Neural cell (in vitro differentiated cells): ENCODE measurements around the gene ARMH3. TPM values are rescaled to one million over a fixed set of nuclear protein-coding genes. Genes with fewer than 3 reads are reported as not detected.

Experiments
- H2AFZ ChIP-seq: fragments of 200-600, 300-800 bp; sonication (generic), shearing (Covaris generic); 2 replicates; pipeline ENCODE4 v1.6.0; 2014; ENCODE audit warnings: low read depth, mild to moderate bottlenecking, antibody characterized with exemption, low read length, moderate library complexity
- H3F3A ChIP-seq: fragments of 200-600 bp; shearing (Covaris generic); 2 replicates; pipeline ENCODE4 v1.6.1; 2016; ENCODE audit warnings: mild to moderate bottlenecking, moderate library complexity, mixed read lengths, antibody characterized with exemption, low read length; ENCODE audit not compliant: insufficient read depth, poor library complexity, severe bottlenecking
- H3K27ac ChIP-seq: fragments of 200-600, 300-800 bp; sonication (generic), shearing (Covaris generic); 2 replicates; pipeline ENCODE4 v1.5.1; 2014; ENCODE audit warnings: mild to moderate bottlenecking, low read length, moderate library complexity
- H3K27me3 ChIP-seq: fragments of 300-800, 200-600 bp; sonication (generic), shearing (Covaris generic); 2 replicates; pipeline ENCODE4 v1.6.0; 2014; ENCODE audit warnings: mild to moderate bottlenecking, low read depth, low read length, moderate library complexity; ENCODE audit not compliant: insufficient read depth
- H3K36me3 ChIP-seq: fragments of 300-800, 200-600 bp; sonication (generic), shearing (Covaris generic); 2 replicates; pipeline ENCODE4 v1.5.1; 2014; ENCODE audit warnings: mild to moderate bottlenecking, antibody characterized with exemption, low read length, moderate library complexity; ENCODE audit not compliant: insufficient read depth
- H3K4me2 ChIP-seq: fragments of 300-800, 200-600 bp; sonication (generic), shearing (Covaris generic); 2 replicates; pipeline ENCODE4 v1.6.0; 2014; ENCODE audit warnings: mild to moderate bottlenecking, low read length
- H3K4me3 ChIP-seq: fragments of 300-800, 200-600 bp; sonication (generic), shearing (Covaris generic); 2 replicates; pipeline ENCODE4 v1.5.1; 2014; ENCODE audit warnings: mild to moderate bottlenecking, low read length, moderate library complexity
- H3K79me2 ChIP-seq: fragments of 200-600 bp; shearing (Covaris generic); replicated peaks from 2 replicates; pipeline ENCODE4 v1.6.0; 2014; ENCODE audit warnings: mild to moderate bottlenecking, low read length, moderate library complexity; ENCODE audit not compliant: insufficient read depth
- H3K9ac ChIP-seq: fragments of 300-800, 200-600 bp; sonication (generic), shearing (Covaris generic); 2 replicates; pipeline ENCODE4 v1.6.1; 2016; ENCODE audit warnings: mild to moderate bottlenecking, low read length, mixed read lengths
- H3K9me2 ChIP-seq: fragments of 200-600 bp; shearing (Covaris generic); 2 replicates; pipeline ENCODE4 v1.6.1; 2016; ENCODE audit warnings: mild to moderate bottlenecking, low read length, mixed read lengths; ENCODE audit not compliant: insufficient read depth
- H3K9me3 ChIP-seq: fragments of 200-600, 300-800 bp; sonication (generic), shearing (Covaris generic); 2 replicates; pipeline ENCODE4 v1.6.1; 2016; ENCODE audit warnings: mild to moderate bottlenecking, mixed run types, low read length, moderate library complexity, mixed read lengths
- H4K20me1 ChIP-seq: fragments of 200-600 bp; shearing (Covaris generic); 2 replicates; pipeline ENCODE4 v1.6.1; 2016; ENCODE audit warnings: mild to moderate bottlenecking, mixed run types; ENCODE audit not compliant: insufficient read depth
- EP300 ChIP-seq: fragments of 450-650 bp; conservative IDR thresholded peaks from 2 replicates; pipeline ENCODE4 v1.6.1; 2014; ENCODE audit warnings: antibody characterized with exemption, mild to moderate bottlenecking, moderate library complexity; ENCODE audit not compliant: poor library complexity, severe bottlenecking
- EZH2 ChIP-seq: fragments of 200-600, 300-800 bp; shearing (Covaris generic), sonication (generic); IDR thresholded peaks from 2 replicates; pipeline ENCODE4 v1.6.1; 2014; ENCODE audit warnings: antibody characterized with exemption, low read length, borderline replicate concordance, mild to moderate bottlenecking; ENCODE audit not compliant: insufficient read depth, poor library complexity, severe bottlenecking
- MXI1 ChIP-seq: fragments of 450-650 bp; conservative IDR thresholded peaks from 2 replicates; pipeline ENCODE4 v1.6.1; 2014; ENCODE audit warnings: antibody characterized with exemption, mild to moderate bottlenecking; ENCODE audit not compliant: poor library complexity, severe bottlenecking
- POLR2AphosphoS5 ChIP-seq: IDR thresholded peaks from 2 replicates; pipeline ENCODE4 v1.6.1; 2012
- RAD21 ChIP-seq: fragments of 450-650 bp; conservative IDR thresholded peaks from 2 replicates; pipeline ENCODE4 v1.6.1; 2014; ENCODE audit warnings: antibody characterized with exemption, mild to moderate bottlenecking, moderate library complexity
- SMC3 ChIP-seq: fragments of 450-650 bp; conservative IDR thresholded peaks from 2 replicates; pipeline ENCODE4 v1.6.1; 2014; ENCODE audit warnings: antibody characterized with exemption, mild to moderate bottlenecking, moderate library complexity; ENCODE audit not compliant: poor library complexity
- TAF1 ChIP-seq: IDR thresholded peaks from 2 replicates; pipeline ENCODE4 v1.6.1; 2012; ENCODE audit warnings: low read depth
- polyA plus RNA-seq: library from polyadenylated mRNA; depleted of rRNA; stranded (reverse); fragments of >200 nt; gene quantifications from 2 replicates; pipeline ENCODE4 v1.2.3, GENCODE V29; 2014
- TF ChIP-seq, protein P1 (sequence below): IDR thresholded peaks from 2 replicates; pipeline ENCODE4 v1.6.1; 2012; ENCODE audit warnings: borderline replicate concordance
- TF ChIP-seq, protein P2 (sequence below): fragments of 450-650 bp; IDR thresholded peaks from 2 replicates; pipeline ENCODE4 v1.5.1; 2014; ENCODE audit warnings: antibody characterized with exemption, mild to moderate bottlenecking, moderate library complexity; ENCODE audit not compliant: poor library complexity, severe bottlenecking

The ARMH3 gene
- polyA plus RNA-seq, 1 donor from 2014 or later, result 13.4 TPM

DNA sequence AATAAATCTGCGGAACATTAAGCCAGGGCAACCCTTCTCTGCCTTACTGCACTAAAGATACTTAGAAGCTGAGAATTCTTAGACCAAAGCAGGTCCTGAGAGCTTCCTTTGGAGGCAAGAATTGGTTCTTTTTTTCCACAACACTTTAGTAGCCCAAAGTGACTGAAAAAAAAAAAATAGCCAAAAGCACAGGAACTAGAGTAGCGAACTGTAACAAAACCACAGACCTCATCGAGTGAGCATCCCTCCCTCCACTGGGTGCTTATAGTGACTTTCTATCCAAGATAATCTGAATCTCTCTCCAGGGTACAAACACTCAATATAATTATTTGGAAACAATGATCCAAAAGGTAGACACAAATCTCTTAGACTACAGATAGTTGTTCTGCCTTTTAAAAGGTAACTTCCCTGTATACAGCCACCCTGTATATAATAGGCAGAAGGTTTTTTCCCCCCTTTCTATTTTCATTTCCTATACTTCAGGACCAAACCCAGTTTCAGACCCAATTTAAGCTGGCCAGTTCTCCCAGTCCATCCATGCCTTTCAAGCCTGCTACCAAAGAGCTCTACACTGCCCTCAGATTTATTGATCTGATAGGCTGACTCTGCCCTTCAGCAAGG, 180.8 kb downstream of the ARMH3 start:
- Histone ChIP-seq H3K4me3 (no peak overlapping the region), H3K27ac (no peak overlapping the region), H3K27me3 (no peaks in the 10 kb centered on the region), H3K9me3 (no peaks in the 10 kb centered on the region), H2AFZ (no peak overlapping the region), H3K9ac (no peak overlapping the region), H3F3A (no peaks in the 10 kb centered on the region), H3K4me2 (no peak overlapping the region), H3K36me3 (no peaks in the 10 kb centered on the region), H3K9me2 (no peaks in the 10 kb centered on the region), H4K20me1 (no peaks in the 10 kb centered on the region), H3K79me2 (no peaks in the 10 kb centered on the region)
- TF ChIP-seq TAF1 (no peak), SMC3 (no peak), EZH2 (no peak)
- TF ChIP-seq, protein P1, sequence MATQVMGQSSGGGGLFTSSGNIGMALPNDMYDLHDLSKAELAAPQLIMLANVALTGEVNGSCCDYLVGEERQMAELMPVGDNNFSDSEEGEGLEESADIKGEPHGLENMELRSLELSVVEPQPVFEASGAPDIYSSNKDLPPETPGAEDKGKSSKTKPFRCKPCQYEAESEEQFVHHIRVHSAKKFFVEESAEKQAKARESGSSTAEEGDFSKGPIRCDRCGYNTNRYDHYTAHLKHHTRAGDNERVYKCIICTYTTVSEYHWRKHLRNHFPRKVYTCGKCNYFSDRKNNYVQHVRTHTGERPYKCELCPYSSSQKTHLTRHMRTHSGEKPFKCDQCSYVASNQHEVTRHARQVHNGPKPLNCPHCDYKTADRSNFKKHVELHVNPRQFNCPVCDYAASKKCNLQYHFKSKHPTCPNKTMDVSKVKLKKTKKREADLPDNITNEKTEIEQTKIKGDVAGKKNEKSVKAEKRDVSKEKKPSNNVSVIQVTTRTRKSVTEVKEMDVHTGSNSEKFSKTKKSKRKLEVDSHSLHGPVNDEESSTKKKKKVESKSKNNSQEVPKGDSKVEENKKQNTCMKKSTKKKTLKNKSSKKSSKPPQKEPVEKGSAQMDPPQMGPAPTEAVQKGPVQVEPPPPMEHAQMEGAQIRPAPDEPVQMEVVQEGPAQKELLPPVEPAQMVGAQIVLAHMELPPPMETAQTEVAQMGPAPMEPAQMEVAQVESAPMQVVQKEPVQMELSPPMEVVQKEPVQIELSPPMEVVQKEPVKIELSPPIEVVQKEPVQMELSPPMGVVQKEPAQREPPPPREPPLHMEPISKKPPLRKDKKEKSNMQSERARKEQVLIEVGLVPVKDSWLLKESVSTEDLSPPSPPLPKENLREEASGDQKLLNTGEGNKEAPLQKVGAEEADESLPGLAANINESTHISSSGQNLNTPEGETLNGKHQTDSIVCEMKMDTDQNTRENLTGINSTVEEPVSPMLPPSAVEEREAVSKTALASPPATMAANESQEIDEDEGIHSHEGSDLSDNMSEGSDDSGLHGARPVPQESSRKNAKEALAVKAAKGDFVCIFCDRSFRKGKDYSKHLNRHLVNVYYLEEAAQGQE, result no peak
- TF ChIP-seq, protein P2, sequence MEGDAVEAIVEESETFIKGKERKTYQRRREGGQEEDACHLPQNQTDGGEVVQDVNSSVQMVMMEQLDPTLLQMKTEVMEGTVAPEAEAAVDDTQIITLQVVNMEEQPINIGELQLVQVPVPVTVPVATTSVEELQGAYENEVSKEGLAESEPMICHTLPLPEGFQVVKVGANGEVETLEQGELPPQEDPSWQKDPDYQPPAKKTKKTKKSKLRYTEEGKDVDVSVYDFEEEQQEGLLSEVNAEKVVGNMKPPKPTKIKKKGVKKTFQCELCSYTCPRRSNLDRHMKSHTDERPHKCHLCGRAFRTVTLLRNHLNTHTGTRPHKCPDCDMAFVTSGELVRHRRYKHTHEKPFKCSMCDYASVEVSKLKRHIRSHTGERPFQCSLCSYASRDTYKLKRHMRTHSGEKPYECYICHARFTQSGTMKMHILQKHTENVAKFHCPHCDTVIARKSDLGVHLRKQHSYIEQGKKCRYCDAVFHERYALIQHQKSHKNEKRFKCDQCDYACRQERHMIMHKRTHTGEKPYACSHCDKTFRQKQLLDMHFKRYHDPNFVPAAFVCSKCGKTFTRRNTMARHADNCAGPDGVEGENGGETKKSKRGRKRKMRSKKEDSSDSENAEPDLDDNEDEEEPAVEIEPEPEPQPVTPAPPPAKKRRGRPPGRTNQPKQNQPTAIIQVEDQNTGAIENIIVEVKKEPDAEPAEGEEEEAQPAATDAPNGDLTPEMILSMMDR, result no peak

DNA sequence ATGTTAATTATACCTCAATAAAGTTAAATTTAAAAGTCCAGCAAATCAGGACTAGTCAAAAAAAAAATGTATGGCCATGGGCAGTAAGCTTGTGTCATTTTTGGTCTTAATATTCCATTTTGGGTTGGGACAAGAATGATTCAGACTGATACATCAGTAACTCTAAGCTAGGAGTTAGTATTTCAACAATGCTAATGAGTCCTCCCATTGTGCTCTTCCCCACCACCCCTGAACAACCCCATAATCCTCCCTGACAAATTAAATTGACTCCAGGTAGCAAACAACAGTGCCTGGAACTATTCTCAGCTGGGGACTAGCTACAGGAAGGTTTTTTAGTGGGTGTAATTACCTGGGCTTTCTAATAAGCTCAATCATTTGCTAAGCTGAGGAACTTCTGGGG, 181.7 kb downstream of the ARMH3 start:
- H3K4me3 ChIP-seq, result no peak overlapping the region
- no peaks in the 10 kb centered on the region for H3K9me3 ChIP-seq
- no peaks in the 10 kb centered on the region for H4K20me1 ChIP-seq
- no peaks in the 10 kb centered on the region for H3K27me3 ChIP-seq
- TF ChIP-seq TAF1, result no peak
- no peak for TF ChIP-seq MXI1
- TF ChIP-seq POLR2AphosphoS5, result no peak
- no peak for TF ChIP-seq SMC3
- TF ChIP-seq RAD21, result no peak
- TF ChIP-seq, protein P2, result no peak
- TF ChIP-seq, protein P1, result no peak
- no peak for TF ChIP-seq EP300
- TF ChIP-seq EZH2, result no peak
- H2AFZ ChIP-seq, result no peak overlapping the region
- H3K27ac ChIP-seq, result no peak overlapping the region
- no peak overlapping the region for H3K9ac ChIP-seq
- no peaks in the 10 kb centered on the region for H3K9me2 ChIP-seq
- no peak overlapping the region for H3K4me2 ChIP-seq
- no peaks in the 10 kb centered on the region for H3F3A ChIP-seq
- H3K79me2 ChIP-seq, result no peaks in the 10 kb centered on the region
- no peaks in the 10 kb centered on the region for H3K36me3 ChIP-seq
